22Rv1 (cell line): Measurements from ENCODE around the gene CACNB4.
"Not testable (repeated sequence)": the region's sequence is repeated elsewhere in the genome, so short reads cannot be mapped to it uniquely, and the experiment has no call there.

Source experiments
- H3K27ac ChIP-seq: fragments of 450-650 bp; 2 replicates; pipeline ENCODE4 v1.5.1; 2017
- ZFX ChIP-seq: fragments of 450-650 bp; IDR thresholded peaks from 2 replicates; pipeline ENCODE4 v1.6.1; 2017; ENCODE audit warnings: antibody characterized with exemption, borderline replicate concordance
- TF ChIP-seq, protein P1 (sequence below): fragments of 450-650 bp; IDR thresholded peaks from 2 replicates; pipeline ENCODE4 v1.5.1; 2017; ENCODE audit warnings: mild to moderate bottlenecking

CACNB4 gene

DNA sequence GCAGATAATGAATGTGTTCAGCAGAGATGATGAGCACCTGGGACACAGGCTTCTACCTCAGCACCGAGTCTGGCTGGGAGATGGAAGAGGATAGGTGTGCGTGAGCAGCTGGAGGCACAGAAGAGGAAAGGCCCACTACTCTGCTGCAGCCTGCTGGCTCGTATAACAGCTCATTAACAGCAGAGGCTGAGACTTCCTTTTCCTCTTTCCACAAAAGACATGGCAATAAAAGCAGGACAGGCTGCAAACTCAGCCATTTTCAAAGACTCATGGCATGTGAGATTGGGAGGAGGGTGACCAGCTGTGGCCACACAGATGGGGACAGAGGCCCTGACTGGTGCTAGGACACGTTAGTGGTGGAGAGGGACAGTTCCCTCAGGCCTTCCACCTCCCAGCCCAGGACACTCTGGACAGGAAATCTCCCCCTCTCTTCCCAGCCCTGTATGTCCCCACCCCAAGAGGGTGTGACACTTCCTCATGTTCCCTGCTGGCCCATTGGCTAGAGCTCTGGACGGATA lies 60.3 kb downstream of the CACNB4 start:
- no peak overlapping the region for H3K27ac ChIP-seq
- TF ChIP-seq, protein P1, sequence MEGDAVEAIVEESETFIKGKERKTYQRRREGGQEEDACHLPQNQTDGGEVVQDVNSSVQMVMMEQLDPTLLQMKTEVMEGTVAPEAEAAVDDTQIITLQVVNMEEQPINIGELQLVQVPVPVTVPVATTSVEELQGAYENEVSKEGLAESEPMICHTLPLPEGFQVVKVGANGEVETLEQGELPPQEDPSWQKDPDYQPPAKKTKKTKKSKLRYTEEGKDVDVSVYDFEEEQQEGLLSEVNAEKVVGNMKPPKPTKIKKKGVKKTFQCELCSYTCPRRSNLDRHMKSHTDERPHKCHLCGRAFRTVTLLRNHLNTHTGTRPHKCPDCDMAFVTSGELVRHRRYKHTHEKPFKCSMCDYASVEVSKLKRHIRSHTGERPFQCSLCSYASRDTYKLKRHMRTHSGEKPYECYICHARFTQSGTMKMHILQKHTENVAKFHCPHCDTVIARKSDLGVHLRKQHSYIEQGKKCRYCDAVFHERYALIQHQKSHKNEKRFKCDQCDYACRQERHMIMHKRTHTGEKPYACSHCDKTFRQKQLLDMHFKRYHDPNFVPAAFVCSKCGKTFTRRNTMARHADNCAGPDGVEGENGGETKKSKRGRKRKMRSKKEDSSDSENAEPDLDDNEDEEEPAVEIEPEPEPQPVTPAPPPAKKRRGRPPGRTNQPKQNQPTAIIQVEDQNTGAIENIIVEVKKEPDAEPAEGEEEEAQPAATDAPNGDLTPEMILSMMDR = no peak
- TF ChIP-seq ZFX = no peak

DNA sequence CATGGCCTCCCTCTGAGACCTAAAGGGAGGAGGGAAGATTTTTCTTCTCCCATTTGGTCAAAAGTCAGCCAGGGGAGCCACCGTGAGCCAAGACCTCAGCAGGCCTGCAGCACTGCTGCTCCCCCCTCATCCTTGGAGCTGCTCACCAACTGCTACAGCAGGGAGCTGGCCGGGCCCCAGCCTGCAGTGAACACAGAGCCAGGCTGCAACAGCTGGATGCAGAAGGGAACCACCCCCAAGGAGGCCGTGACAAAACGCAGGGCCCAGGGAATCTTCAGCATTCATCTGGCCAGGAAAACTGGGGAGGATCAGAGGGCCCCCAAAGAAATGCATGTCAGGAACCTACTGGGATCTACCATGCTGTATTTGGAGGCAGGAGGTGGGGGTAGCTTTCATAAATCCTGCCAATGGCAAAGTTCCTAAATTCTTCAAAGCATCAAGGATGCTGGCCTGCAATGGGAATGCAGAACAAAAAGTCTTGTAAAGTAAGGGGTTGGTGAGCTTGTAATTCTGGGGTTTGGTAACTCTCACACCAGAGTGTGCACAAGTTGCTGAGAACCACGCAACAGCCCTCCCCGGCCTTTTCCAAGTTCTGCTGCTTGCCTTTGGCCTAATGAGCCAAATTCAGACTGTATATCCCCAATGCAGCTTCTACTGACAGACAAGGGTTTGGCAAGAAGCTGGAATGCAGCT lies 61.0 kb downstream of the CACNB4 start:
- H3K27ac ChIP-seq = no peak overlapping the region
- TF ChIP-seq ZFX = no peak
- TF ChIP-seq, protein P1 = no peak

DNA sequence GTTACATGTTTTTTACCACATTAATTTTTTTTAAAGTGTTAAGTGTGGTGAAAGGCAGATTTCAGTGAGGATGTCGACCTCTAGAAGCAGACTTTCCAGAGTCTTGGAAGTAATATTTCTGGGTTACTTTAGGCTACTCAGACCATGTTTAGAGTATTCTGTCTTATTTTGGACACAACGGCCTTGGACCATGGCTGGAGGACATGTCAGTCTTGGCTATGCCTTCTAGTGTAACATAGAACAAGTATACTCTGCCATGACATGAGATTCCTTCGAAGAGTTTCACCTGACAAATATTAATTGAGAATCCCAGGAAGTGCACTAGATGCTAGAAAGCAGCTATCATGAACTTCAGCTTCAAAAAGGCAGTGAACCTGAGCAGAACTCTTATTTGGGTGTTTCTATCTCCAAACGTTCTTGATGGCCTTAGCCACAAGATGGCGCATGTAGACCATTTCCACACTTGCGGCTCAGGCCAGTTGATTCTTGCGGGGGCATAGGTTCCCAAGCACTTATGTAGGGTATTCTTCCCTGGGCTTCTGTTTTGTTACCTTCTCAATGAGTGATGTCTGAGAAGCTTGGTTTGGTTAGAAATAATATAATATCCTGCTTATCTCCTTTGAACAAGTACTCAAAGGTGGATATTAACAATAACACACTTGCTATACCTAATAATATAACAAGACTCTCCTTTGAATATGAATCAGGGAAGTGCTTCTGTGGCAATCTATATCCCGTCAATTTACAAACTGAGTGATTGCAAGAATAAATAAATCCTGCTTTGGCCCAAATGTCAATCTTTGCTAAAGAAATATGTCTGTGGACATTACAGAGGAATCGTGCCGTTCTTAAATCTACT lies 62.0 kb downstream of the CACNB4 start:
- TF ChIP-seq, protein P1 = peak; percentile 69
- no peak for TF ChIP-seq ZFX

DNA sequence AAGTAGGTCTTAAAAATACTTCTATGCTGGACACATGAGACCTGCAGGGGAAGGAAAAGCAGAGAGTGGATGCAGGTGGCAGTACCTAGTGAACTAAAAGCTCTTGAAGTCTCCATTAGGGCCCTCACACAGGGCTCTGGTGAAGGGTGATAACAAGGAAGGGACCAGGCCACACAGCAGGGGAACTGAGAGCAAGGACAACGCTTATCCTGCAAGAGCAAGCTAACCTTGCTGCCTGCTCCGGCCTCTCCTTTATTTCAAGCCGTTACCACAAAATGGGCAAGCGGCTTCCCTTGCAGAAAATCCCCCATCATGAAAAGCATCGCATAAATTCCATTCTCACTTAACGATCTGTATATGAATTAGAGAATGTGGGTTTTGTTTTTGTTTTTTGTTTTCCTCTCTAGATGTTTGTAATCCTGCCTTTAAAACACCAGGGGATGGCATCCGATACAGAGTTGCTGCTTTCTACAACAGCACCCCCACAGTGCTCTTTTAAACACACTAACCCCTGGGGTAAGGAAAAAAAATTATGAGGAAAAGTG lies 64.5 kb downstream of the CACNB4 start:
- no peak overlapping the region for H3K27ac ChIP-seq
- TF ChIP-seq, protein P1 = no peak
- TF ChIP-seq ZFX = no peak

More for the DNA sequence above, 62.0 kb downstream of the CACNB4 start:
- H3K27ac ChIP-seq = no peak overlapping the region

DNA sequence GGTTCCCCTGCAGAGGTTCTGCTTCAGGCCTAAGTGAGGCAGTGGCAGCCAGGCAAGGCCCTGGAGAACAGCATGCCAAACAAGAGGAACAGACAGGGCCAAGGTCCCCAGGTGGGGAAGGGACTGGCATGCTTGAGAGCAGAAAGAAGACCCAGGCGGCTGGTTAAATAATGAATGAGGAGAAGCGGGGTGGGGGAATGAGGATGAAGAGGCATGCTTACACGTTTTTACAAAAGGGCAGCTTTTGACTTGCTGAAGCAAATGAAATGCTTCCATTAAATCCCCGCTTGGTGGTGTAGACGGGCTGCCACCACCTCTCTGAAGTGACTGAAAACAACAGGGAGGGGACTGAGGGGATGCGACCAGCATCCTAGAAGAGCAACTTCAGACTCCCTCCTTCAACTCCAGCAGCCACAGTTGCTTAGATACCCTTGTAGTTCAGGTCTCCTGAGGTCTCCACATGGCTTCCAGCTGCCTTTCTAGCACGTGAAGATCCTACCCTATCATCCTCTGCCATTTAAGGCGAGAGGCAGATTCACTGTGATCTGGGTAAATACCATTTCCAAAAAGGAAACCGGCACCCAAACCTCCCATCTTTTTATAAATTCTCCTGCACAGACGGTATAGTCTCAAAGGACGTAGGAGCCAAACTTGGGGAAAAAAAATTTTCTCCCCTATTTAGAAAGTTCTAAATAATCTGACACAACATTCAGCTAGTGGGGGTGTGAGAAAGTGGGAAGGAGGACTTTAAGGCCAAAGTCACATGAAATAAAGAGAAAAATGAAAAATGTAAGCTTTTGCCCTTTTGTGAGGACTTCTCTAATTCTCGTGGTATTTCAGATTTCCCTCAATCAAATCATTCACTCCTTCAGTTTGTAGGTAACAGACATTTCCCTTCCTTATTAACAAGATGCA lies 65.6 kb downstream of the CACNB4 start:
- H3K27ac ChIP-seq = no peak overlapping the region
- TF ChIP-seq, protein P1 = no peak
- TF ChIP-seq ZFX = no peak

DNA sequence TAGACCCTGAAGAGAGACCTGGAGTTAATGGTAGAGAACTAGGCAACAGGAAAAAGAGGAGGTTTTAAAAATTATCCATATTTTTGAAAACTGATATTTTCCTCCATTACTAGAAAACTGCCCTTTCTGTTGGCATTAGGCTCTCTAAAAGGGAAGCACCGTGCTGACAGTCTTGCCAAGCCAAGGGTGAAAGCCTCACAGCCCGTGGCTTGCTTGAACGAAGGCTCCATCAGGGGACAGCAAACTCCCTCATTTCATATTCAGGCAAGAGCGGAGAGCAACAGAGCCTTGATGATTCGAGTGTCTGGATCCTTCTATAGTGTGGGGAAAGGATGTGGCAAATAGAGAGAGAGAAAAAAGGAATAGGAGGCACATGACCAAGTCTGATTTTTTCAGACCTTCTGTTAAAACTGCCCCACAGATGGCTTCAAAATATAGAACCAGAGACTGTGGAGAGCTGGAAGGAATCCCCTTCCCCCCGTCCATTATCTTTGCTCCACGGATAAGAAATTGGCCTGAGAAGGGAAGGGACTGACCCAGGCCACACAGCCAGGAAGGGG lies 67.0 kb downstream of the CACNB4 start:
- TF ChIP-seq, protein P1 = no peak
- TF ChIP-seq ZFX = no peak
- no peak overlapping the region for H3K27ac ChIP-seq

DNA sequence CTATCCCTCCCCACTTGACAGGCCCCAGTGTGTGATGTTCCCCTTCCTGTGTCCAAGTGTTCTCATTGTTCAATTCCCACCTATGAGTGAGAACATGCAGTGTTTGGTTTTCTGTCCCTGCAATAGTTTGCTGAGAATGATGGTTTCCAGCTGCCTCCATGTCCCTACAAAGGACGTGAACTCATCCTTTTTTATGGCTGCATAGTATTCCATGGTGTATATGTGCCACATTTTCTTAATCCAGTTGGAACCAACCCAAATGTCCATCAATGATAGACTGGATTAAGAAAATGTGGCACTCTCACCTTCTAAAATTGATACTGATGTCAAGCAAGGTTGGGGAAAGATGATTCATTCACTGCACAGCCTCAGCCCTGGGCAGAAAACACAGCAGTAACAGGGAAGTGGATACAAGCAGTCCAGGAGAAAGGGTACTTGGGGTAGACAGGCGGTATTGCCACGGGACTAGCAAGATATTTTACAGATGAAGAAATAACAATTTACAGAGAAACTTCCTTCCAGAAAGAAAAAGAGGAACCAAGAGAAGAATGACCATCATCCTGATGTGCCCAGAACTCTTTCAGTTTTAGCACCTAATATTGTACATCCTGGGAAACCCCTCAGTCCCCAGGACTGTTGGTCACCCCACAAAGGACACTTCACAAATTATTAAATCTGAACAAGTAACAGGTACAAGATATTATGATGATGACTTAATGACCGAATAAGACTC lies 68.1 kb downstream of the CACNB4 start:
- not testable (repeated sequence) for H3K27ac ChIP-seq
